A673 (cell line): Measurements from ENCODE around the gene EFHB. TPM values are rescaled to one million over a fixed set of nuclear protein-coding genes. Genes with fewer than 3 reads are reported as not detected.
"Not testable (repeated sequence)": the region's sequence is repeated elsewhere in the genome, so short reads cannot be mapped to it uniquely, and the experiment has no call there.

ENCODE experiments used
- BruUV-seq: library from RNA; stranded (reverse); fragments of 400-500 nt; replicated peaks from 2 replicates; lab custom pipeline; 2021; lab: Mats Ljungman, UMichigan
- CTCF ChIA-PET: fragments of 300-600 bp; sonication (Branson Sonifier 250); formaldehyde crosslinking; loops from one replicate; lab custom pipeline; 2022; ENCODE audit warnings: antibody characterized with exemption; lab: Charles Lee
- POLR2A ChIA-PET: fragments of 300-600 bp; sonication (Branson Sonifier 250); formaldehyde crosslinking; loops from one replicate; lab custom pipeline; 2022; ENCODE audit warnings: antibody characterized with exemption; ENCODE audit not compliant: low non-redundant PET; lab: Charles Lee
- DNase-seq: peaks from one replicate; pipeline ENCODE4 v3.0.0-alpha.2; 2015; ENCODE audit warnings: low spot score
- H3K27ac ChIP-seq: fragments of 200-600 bp; sonication (generic); 2 replicates; pipeline ENCODE4 v1.5.1; 2016; ENCODE audit warnings: mixed run types, low read depth, mild to moderate bottlenecking, mixed read lengths, antibody characterized with exemption, low read length; ENCODE audit not compliant: poor library complexity, severe bottlenecking
- H3K27me3 ChIP-seq: fragments of 200-600 bp; sonication (generic); replicated peaks from 2 replicates; pipeline ENCODE4 v1.6.1; 2017; ENCODE audit warnings: mixed run types, low read depth, mild to moderate bottlenecking, mixed read lengths, antibody characterized with exemption, low read length; ENCODE audit not compliant: insufficient read depth, poor library complexity
- H3K36me3 ChIP-seq: fragments of 200-600 bp; sonication (generic); 2 replicates; pipeline ENCODE4 v1.6.1; 2016; ENCODE audit warnings: mixed run types, mild to moderate bottlenecking, mixed read lengths, antibody characterized with exemption, low read length; ENCODE audit not compliant: insufficient read depth, poor library complexity, severe bottlenecking
- H3K4me1 ChIP-seq: fragments of 200-600 bp; sonication (generic); 2 replicates; pipeline ENCODE4 v1.6.1; 2017; ENCODE audit warnings: mixed run types, mild to moderate bottlenecking, mixed read lengths, antibody characterized with exemption, low read length; ENCODE audit not compliant: insufficient read depth, poor library complexity, severe bottlenecking
- H3K4me3 ChIP-seq: fragments of 200-600 bp; sonication (generic); 2 replicates; pipeline ENCODE4 v1.5.1; 2016; ENCODE audit warnings: low read depth, mixed run types, mild to moderate bottlenecking, mixed read lengths, low read length; ENCODE audit not compliant: poor library complexity, severe bottlenecking
- H3K9me3 ChIP-seq: fragments of 200-600 bp; sonication (generic); 2 replicates; pipeline ENCODE4 v1.6.1; 2016; ENCODE audit warnings: mixed run types, low read depth, mild to moderate bottlenecking, mixed read lengths, antibody characterized with exemption, low read length; ENCODE audit not compliant: poor library complexity, severe bottlenecking
- CTCF ChIP-seq: fragments of 300-800, 200-600 bp; sonication (generic); conservative IDR thresholded peaks from 2 replicates; pipeline ENCODE4 v1.5.1; 2017; ENCODE audit warnings: low read depth, mild to moderate bottlenecking, antibody characterized with exemption, low read length, moderate library complexity, mixed read lengths
- EZH2 ChIP-seq: fragments of 200-600 bp; sonication (generic); IDR thresholded peaks from 2 replicates; pipeline ENCODE4 v1.6.1; 2017; ENCODE audit warnings: borderline replicate concordance, low read depth, mild to moderate bottlenecking, mixed read lengths, antibody characterized with exemption, low read length; ENCODE audit not compliant: poor library complexity, severe bottlenecking
- intact Hi-C: fragments of 100-400 bp; cut with micrococcal nuclease; formaldehyde crosslinking; loops from one replicate; pipeline ENCODE4 v1.10.0; 2022; ENCODE audit not compliant: unreplicated experiment
- total RNA-seq: library from RNA; stranded (reverse); gene quantifications from 2 replicates; pipeline ENCODE4 v1.2.3, GENCODE V29; 2021

EFHB gene
- total RNA-seq, 1 experiment from 2014 or later, result not detected

GRCh38 chr3:19903649-19904048 is 30.4 kb downstream of the EFHB start:
- TF ChIP-seq EZH2 (no peak), CTCF (no peak)
- ChIA-PET POLR2A (no interaction called here), CTCF (no interaction called here)
- H3K27me3 ChIP-seq, result no peaks in the 10 kb centered on the region
- peaks cover 5% of the 10 kb centered on the region for H3K4me1 ChIP-seq
- DNase-seq, result no peak
- H3K9me3 ChIP-seq, result peaks cover 8% of the 10 kb centered on the region
- H3K4me3 ChIP-seq, result no peak overlapping the region
- intact Hi-C loops, result no loop called here
- BruUV-seq, result no TSS peak
- H3K27ac ChIP-seq, result no peak overlapping the region
- no peaks in the 10 kb centered on the region for H3K36me3 ChIP-seq

GRCh38 chr3:19901918-19902317 is 32.1 kb downstream of the EFHB start:
- Histone ChIP-seq H3K27me3 (no peaks in the 10 kb centered on the region), H3K9me3 (peaks cover 8% of the 10 kb centered on the region), H3K36me3 (no peaks in the 10 kb centered on the region), H3K27ac (no peak overlapping the region), H3K4me1 (peaks cover 5% of the 10 kb centered on the region), H3K4me3 (no peak overlapping the region)
- ChIA-PET CTCF (no interaction called here), POLR2A (no interaction called here)
- DNase-seq, result peak; percentile 32
- intact Hi-C loops, result no loop called here
- BruUV-seq, result no TSS peak
- TF ChIP-seq EZH2 (no peak), CTCF (no peak)

GRCh38 chr3:19901337-19901736 is 32.7 kb downstream of the EFHB start:
- H3K4me3 ChIP-seq, result no peak overlapping the region
- TF ChIP-seq CTCF (peak; percentile 52; the same call in 1 of the 2 replicates), EZH2 (no peak)
- H3K36me3 ChIP-seq, result no peaks in the 10 kb centered on the region
- H3K4me1 ChIP-seq, result peaks cover 5% of the 10 kb centered on the region
- ChIA-PET CTCF (no interaction called here), POLR2A (no interaction called here)
- H3K9me3 ChIP-seq, result peaks cover 2% of the 10 kb centered on the region
- DNase-seq, result peak; percentile 78
- H3K27ac ChIP-seq, result no peak overlapping the region
- no peaks in the 10 kb centered on the region for H3K27me3 ChIP-seq
- intact Hi-C loops, result no loop called here
- no TSS peak for BruUV-seq

GRCh38 chr3:19899833-19900232 is 34.2 kb downstream of the EFHB start:
- H3K36me3 ChIP-seq, POLR2A ChIA-PET, DNase-seq, CTCF ChIA-PET, H3K27ac ChIP-seq, H3K4me3 ChIP-seq, H3K27me3 ChIP-seq, intact Hi-C loops, H3K9me3 ChIP-seq, H3K4me1 ChIP-seq, BruUV-seq: not testable (repeated sequence)
